HUES6 (cell line): ENCODE results near the gene PIGH.
"Not testable (repeated sequence)": the region's sequence is repeated elsewhere in the genome, so short reads cannot be mapped to it uniquely, and the experiment has no call there.

Experiments
- H3K27ac ChIP-seq: 2 replicates; pipeline ENCODE4 v1.7.0; 2013; ENCODE audit warnings: low read depth, mild to moderate bottlenecking, low read length, inconsistent platforms
- H3K27me3 ChIP-seq: 2 replicates; pipeline ENCODE4 v1.6.1; 2013; ENCODE audit warnings: low read length; ENCODE audit not compliant: control insufficient read depth, insufficient read depth
- H3K36me3 ChIP-seq: 2 replicates; pipeline ENCODE4 v1.6.1; 2013; ENCODE audit warnings: low read length; ENCODE audit not compliant: control insufficient read depth, insufficient read depth
- H3K4me1 ChIP-seq: 2 replicates; pipeline ENCODE4 v1.6.1; 2013; ENCODE audit warnings: low read length; ENCODE audit not compliant: control insufficient read depth, insufficient read depth
- H3K4me3 ChIP-seq: 2 replicates; pipeline ENCODE4 v1.5.1; 2013; ENCODE audit warnings: low read depth, low read length
- H3K9ac ChIP-seq: one replicate; pipeline ENCODE4 v1.6.1; 2013; ENCODE audit warnings: mild to moderate bottlenecking, low read length
- H3K9me3 ChIP-seq: 2 replicates; pipeline ENCODE4 v1.6.1; 2013; ENCODE audit warnings: low read depth, low read length; ENCODE audit not compliant: control insufficient read depth, insufficient read depth

The PIGH gene

DNA sequence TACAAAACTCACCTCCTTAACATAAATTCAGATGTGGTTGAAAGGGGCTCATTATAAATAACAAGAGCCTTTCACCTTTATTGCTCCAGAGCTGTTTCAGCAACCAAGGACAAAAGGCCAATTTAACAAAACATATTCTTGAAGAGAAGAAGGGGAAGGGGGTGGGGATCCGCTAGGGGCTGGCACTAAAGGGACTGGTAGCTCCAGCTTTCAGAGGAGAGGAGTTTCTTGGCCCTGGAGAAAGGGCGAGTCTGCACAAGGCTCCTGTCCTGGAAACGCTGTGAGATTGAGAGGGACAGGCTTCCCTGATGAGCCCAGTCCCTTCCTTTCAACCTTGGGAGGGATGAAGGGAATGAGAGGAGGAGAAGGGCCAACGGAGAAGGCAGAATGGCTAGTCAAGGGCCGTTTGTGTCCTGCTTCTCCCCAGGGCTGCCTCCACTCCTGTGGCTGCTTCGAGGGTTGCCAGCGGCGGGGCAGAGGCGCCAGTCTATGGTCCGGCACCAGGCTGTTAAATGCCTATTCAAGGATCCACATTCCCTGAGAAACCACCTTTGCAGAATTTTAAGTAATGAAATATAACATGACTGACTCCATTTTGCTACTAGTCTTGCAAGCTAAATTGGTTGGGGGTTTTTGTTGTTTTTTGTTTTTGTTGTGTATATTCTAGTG is 9.7 kb upstream of the PIGH start:
- no peak overlapping the region for H3K9ac ChIP-seq
- no peak overlapping the region for H3K4me3 ChIP-seq
- no peaks in the 10 kb centered on the region for H3K9me3 ChIP-seq
- no peaks in the 10 kb centered on the region for H3K36me3 ChIP-seq
- H3K27ac ChIP-seq = no peak overlapping the region
- peaks cover 7% of the 10 kb centered on the region for H3K4me1 ChIP-seq
- peaks cover 92% of the 10 kb centered on the region for H3K27me3 ChIP-seq

DNA sequence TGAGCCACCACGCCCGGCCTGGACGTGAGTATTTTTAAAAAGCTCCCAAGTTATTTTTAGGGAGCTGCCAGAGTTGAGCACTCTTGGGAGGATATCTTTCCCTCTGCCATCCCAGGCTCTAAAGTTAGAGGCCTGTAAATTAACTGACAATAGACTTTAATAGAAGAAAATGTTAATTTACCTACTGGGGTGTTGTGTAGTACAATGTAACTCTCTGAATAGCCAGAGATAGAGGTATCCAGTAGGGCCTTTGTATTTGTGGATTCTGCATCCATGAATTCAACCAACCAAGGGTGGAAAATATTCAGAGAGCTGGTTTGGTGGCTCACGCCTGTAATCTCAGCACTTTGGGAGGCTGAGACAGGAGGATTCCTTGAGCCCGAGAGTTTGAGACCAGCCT is 7.6 kb upstream of the PIGH start:
- H3K36me3 ChIP-seq = no peaks in the 10 kb centered on the region
- peaks cover 93% of the 10 kb centered on the region for H3K27me3 ChIP-seq

DNA sequence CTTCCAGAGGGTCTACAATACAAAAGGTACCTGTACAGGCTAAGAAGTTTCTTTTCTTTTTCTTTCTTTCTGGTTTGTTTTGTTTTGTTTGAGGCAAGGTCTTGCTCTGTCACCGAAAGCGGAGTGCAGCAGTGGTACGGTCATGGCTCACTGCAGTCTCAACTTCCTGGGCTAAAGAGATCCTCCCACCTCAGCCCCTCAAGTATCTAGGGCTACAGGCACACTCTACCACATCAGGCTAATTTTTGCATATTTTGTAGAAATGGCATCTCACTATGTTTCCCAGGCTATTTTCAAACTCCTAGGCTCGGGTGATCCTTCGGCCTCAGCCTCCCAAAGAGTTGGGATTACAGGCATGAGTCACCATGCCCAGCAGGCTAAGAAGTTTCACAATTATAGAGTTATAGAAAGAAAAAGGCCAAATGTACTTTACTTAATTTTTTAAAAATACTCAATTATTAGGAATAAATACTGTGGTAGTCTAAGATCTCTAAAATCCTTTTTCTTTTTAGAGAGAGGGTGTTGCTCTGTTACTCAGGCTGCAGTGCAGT is 3.0 kb upstream of the PIGH start:
- H3K27ac ChIP-seq = no peak overlapping the region
- no peaks in the 10 kb centered on the region for H3K36me3 ChIP-seq
- no peaks in the 10 kb centered on the region for H3K9me3 ChIP-seq
- peaks cover 62% of the 10 kb centered on the region for H3K27me3 ChIP-seq
- no peak overlapping the region for H3K4me3 ChIP-seq
- no peak overlapping the region for H3K9ac ChIP-seq
- peaks cover 7% of the 10 kb centered on the region for H3K4me1 ChIP-seq

More for the DNA sequence above, 7.6 kb upstream of the PIGH start:
- Histone ChIP-seq H3K4me1 (peaks cover 7% of the 10 kb centered on the region), H3K9me3 (no peaks in the 10 kb centered on the region), H3K9ac (no peak overlapping the region), H3K4me3 (no peak overlapping the region), H3K27ac (no peak overlapping the region)

DNA sequence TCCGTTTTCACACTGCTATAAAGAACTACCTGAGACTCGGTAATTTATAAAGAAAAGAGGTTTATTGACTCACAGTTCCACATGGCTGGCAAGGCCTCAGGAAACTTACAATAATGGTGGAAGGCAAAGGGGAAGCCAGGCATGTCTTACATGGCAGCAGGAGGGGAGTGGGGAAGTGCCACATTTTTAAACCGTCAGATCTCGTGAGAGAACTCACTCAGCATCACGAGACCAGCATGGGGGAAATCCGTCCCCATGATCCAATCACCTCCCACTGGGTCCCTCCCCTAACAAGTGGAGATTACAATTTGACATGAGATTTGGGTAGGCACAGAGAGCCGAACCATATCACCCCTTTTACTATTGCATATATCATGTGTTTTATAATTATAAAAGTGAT is 2.0 kb upstream of the PIGH start:
- Histone ChIP-seq H3K36me3 (no peaks in the 10 kb centered on the region), H3K9me3 (no peaks in the 10 kb centered on the region), H3K4me3 (no peak overlapping the region), H3K27me3 (peaks cover 52% of the 10 kb centered on the region), H3K4me1 (peaks cover 7% of the 10 kb centered on the region), H3K9ac (no peak overlapping the region), H3K27ac (no peak overlapping the region)

- Histone ChIP-seq H3K9ac (peak overlapping the region; percentile 64), H3K27me3 (peaks cover 37% of the 10 kb centered on the region), H3K4me3 (peak overlapping the region; percentile 74)
- H3K4me1 ChIP-seq, H3K9me3 ChIP-seq, H3K36me3 ChIP-seq, H3K27ac ChIP-seq: not testable (repeated sequence)
Observed at GRCh38 chr14:67600562-67600974, 500 bp upstream of the PIGH start.

DNA sequence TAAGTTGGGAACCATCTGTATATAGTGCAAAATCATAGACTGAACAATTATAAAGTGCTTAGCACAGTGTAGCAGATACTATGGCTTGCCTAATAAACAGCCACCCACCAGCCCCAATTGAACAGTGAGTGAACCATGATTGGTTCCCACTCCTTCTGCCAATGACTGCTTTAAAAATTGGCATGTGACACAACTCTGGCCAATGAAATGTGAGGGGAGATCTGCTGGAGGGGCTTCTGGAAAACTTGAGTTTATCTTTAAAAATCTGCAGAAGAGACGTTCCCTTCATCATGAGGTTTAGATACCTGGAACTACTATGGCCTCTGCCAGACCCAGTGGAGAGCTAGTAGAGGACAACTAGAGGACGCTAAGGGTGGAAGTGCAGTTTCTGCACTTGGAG is 4.7 kb downstream of the PIGH start:
- H3K9ac ChIP-seq = no peak overlapping the region
- no peak overlapping the region for H3K4me3 ChIP-seq
- H3K9me3 ChIP-seq = no peaks in the 10 kb centered on the region
- H3K27ac ChIP-seq = no peak overlapping the region
- peaks cover 8% of the 10 kb centered on the region; the same call in 1 of the 2 replicates for H3K27me3 ChIP-seq
- peaks cover 7% of the 10 kb centered on the region for H3K36me3 ChIP-seq
- peaks cover 7% of the 10 kb centered on the region for H3K4me1 ChIP-seq

DNA sequence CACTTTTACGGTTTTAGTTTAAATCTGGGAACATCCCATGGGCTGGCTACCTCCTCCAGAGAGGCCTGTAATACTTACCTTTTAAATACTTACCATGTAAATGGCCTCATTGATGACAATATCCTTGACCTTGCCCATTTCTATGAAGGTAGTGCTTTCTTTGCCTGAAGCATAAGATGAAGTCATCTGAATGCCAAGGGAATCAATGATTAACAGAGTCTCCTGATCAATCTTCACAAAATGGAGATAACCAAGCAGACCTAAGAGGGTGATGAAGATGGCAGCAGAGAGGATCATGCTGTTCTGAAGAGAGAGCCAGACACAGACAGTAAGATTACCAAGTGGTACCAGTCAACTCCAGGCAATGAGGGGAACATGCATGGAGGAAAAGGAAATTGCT is 6.4 kb downstream of the PIGH start:
- not testable (repeated sequence) for H3K4me1 ChIP-seq, H3K27ac ChIP-seq, H3K9ac ChIP-seq, H3K9me3 ChIP-seq, H3K4me3 ChIP-seq, H3K27me3 ChIP-seq
- H3K36me3 ChIP-seq = peaks cover 19% of the 10 kb centered on the region

GRCh38 chr14:67589204-67589770 is 10.8 kb downstream of the PIGH start:
- H3K4me3 ChIP-seq = no peak overlapping the region
- no peak overlapping the region for H3K27ac ChIP-seq
- H3K4me1 ChIP-seq = no peaks in the 10 kb centered on the region
- H3K9me3 ChIP-seq = no peaks in the 10 kb centered on the region
- no peak overlapping the region for H3K9ac ChIP-seq
- peaks cover 53% of the 10 kb centered on the region for H3K36me3 ChIP-seq
- H3K27me3 ChIP-seq = no peaks in the 10 kb centered on the region

- H3K4me1 ChIP-seq = no peaks in the 10 kb centered on the region
- no peak overlapping the region for H3K27ac ChIP-seq
- no peak overlapping the region for H3K9ac ChIP-seq
- no peaks in the 10 kb centered on the region for H3K9me3 ChIP-seq
- H3K36me3 ChIP-seq = peaks cover 67% of the 10 kb centered on the region
- no peaks in the 10 kb centered on the region for H3K27me3 ChIP-seq
- H3K4me3 ChIP-seq = no peak overlapping the region
Observed at GRCh38 chr14:67586369-67586768, 13.7 kb downstream of the PIGH start.

DNA sequence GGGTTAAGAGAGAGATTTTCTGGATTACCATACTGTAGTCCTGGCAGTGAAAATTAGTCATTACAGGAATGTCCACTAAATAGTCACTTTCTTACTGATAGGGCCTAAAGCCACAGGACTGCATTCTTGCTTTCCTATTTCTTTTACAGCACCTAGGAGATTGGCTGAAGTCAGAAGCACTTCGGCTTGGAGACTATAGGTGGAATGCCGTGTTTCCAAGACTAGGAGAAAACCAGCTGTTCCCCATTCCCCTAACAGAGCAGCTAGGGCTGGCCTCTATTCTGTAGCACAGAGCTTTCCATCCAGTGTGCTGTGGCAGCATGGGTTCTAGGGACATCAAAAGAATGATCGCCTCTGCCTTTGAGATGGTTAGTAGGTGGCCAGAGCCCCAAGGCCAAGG is 15.1 kb downstream of the PIGH start:
- Histone ChIP-seq H3K27ac (no peak overlapping the region), H3K4me3 (no peak overlapping the region), H3K27me3 (no peaks in the 10 kb centered on the region), H3K9ac (no peak overlapping the region), H3K9me3 (no peaks in the 10 kb centered on the region), H3K36me3 (peaks cover 79% of the 10 kb centered on the region), H3K4me1 (no peaks in the 10 kb centered on the region)

- Histone ChIP-seq H3K27me3 (no peaks in the 10 kb centered on the region), H3K27ac (no peak overlapping the region), H3K4me3 (no peak overlapping the region), H3K9me3 (no peaks in the 10 kb centered on the region), H3K4me1 (no peaks in the 10 kb centered on the region), H3K36me3 (peaks cover 82% of the 10 kb centered on the region), H3K9ac (no peak overlapping the region)
Observed at GRCh38 chr14:67583711-67584644, 16.1 kb downstream of the PIGH start.
